Measurements from ENCODE around the gene C12orf56.
"Not testable (repeated sequence)": the region's sequence is repeated elsewhere in the genome, so short reads cannot be mapped to it uniquely, and the experiment has no call there.

C12orf56 gene

GRCh38 chr12:64221651-64222008, 168.9 kb downstream of the C12orf56 start:
- FAIRE-seq = no peak
- no peak for DNase-seq (ENCODE audit: insufficient read length, low spot score)
- TF ChIP-seq, protein P1, sequence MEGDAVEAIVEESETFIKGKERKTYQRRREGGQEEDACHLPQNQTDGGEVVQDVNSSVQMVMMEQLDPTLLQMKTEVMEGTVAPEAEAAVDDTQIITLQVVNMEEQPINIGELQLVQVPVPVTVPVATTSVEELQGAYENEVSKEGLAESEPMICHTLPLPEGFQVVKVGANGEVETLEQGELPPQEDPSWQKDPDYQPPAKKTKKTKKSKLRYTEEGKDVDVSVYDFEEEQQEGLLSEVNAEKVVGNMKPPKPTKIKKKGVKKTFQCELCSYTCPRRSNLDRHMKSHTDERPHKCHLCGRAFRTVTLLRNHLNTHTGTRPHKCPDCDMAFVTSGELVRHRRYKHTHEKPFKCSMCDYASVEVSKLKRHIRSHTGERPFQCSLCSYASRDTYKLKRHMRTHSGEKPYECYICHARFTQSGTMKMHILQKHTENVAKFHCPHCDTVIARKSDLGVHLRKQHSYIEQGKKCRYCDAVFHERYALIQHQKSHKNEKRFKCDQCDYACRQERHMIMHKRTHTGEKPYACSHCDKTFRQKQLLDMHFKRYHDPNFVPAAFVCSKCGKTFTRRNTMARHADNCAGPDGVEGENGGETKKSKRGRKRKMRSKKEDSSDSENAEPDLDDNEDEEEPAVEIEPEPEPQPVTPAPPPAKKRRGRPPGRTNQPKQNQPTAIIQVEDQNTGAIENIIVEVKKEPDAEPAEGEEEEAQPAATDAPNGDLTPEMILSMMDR (IDR thresholded peaks at IDR 0.05; ENCODE audit: insufficient read depth, missing control alignments) = no peak

- TF ChIP-seq, protein P1 (IDR thresholded peaks at IDR 0.05; ENCODE audit: insufficient read depth, missing control alignments) = no peak
- FAIRE-seq (no peak), DNase-seq (ENCODE audit: insufficient read length, low spot score) (no peak)
Measured at GRCh38 chr12:64220046-64220445, 170.5 kb downstream of the C12orf56 start.

DNA sequence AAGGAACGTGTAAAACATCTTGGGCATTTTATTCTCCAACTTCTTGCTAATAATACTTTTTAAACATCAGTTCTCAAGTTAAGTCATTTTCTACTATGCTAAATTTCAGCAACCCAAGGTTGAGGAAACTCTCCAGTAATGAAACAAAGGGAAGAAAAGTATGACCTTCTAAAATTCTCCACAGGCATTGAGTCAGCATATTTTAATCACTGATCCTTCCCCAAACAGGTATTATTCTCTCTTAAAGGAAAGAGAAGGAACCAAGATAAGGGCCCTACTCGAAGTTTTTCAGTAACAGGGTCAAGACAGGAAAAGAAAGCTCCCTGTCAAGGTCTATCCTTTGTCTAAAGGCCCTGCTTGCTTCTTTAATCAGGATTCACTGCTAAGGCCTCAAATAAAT, 171.4 kb downstream of the C12orf56 start:
- DNase-seq (ENCODE audit: insufficient read length, low spot score) = no peak
- TF ChIP-seq, protein P1 (IDR thresholded peaks at IDR 0.05; ENCODE audit: insufficient read depth, missing control alignments) = no peak
- FAIRE-seq = no peak

- no peak for FAIRE-seq
- TF ChIP-seq, protein P1 (IDR thresholded peaks at IDR 0.05; ENCODE audit: insufficient read depth, missing control alignments) = no peak
- no peak for DNase-seq (ENCODE audit: insufficient read length, low spot score)
Measured at GRCh38 chr12:64218597-64218996, 172.0 kb downstream of the C12orf56 start.

DNA sequence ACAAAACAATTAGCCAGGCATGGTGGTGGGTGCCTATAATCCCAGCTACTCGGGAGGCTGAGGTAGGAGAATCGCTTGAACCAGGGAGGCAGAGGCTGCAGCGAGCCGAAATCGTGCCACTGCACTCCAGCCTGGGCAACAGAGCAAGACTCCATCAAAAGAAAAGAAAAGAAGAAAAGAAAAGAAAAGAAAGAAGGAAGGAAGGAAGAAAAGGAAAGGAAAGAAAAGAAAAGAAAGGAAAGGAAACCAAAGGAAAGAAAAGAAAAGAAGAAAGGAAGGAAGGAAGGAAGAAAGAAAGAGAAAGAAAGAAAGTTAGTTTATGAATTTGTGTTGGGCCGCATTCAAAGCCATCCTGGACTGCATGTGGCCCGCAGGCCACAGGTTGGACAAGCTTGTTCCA, 172.9 kb downstream of the C12orf56 start:
- not testable (repeated sequence) for FAIRE-seq; DNase-seq (ENCODE audit: insufficient read length, low spot score)

- DNase-seq (ENCODE audit: insufficient read length, low spot score) = no peak
- no peak for FAIRE-seq
Measured at GRCh38 chr12:64216239-64216638, 174.3 kb downstream of the C12orf56 start.

More at GRCh38 chr12:64216239-64216638, 174.3 kb downstream of the C12orf56 start:
- TF ChIP-seq, protein P1 (IDR thresholded peaks at IDR 0.05; ENCODE audit: insufficient read depth, missing control alignments) = no peak

Measured in D721Med (cell line).